ENCODE measurements around the gene CD44.
"Not testable (repeated sequence)": the region's sequence is repeated elsewhere in the genome, so short reads cannot be mapped to it uniquely, and the experiment has no call there.

Gene CD44

GRCh38 chr11:35138943-35139721 is at the start of gene CD44:
Gene CD44, plus strand, starts transcription at chr11:35139171. Its CDS starts 133 bp downstream, at chr11:35139304.
- DNase-seq, result peak; percentile 95

GRCh38 chr11:35089666-35090065 is 49.3 kb upstream of the CD44 start:
- no peak for DNase-seq

- no peak for DNase-seq
Observed at GRCh38 chr11:35090125-35090524, 48.8 kb upstream of the CD44 start.

GRCh38 chr11:35090991-35091390 is 48.0 kb upstream of the CD44 start:
- DNase-seq, result not testable (repeated sequence)

GRCh38 chr11:35096723-35097122 is 42.2 kb upstream of the CD44 start:
- DNase-seq, result no peak

- DNase-seq, result no peak
Observed at GRCh38 chr11:35097814-35098455, 41.0 kb upstream of the CD44 start.

GRCh38 chr11:35098855-35099254 is 40.1 kb upstream of the CD44 start:
- no peak for DNase-seq

- no peak for DNase-seq
Observed at GRCh38 chr11:35099278-35100012, 39.5 kb upstream of the CD44 start.

GRCh38 chr11:35100013-35100383 is 39.0 kb upstream of the CD44 start:
- DNase-seq, result no peak

GRCh38 chr11:35101223-35101622 is 37.7 kb upstream of the CD44 start:
- no peak for DNase-seq

GRCh38 chr11:35102267-35102666 is 36.7 kb upstream of the CD44 start:
- no peak for DNase-seq

- DNase-seq, result no peak
Observed at GRCh38 chr11:35103366-35104208, 35.4 kb upstream of the CD44 start.

GRCh38 chr11:35104655-35105054 is 34.3 kb upstream of the CD44 start:
- DNase-seq, result no peak

- no peak for DNase-seq
Observed at GRCh38 chr11:35105319-35106079, 33.5 kb upstream of the CD44 start.

- DNase-seq, result no peak
Observed at GRCh38 chr11:35106595-35106994, 32.4 kb upstream of the CD44 start.

- peak; percentile 36 for DNase-seq
Observed at GRCh38 chr11:35107861-35108260, 31.1 kb upstream of the CD44 start.

GRCh38 chr11:35108336-35108735 is 30.6 kb upstream of the CD44 start:
- DNase-seq, result not testable (repeated sequence)

- DNase-seq, result no peak
Observed at GRCh38 chr11:35109041-35109440, 29.9 kb upstream of the CD44 start.

GRCh38 chr11:35109827-35110226 is 29.1 kb upstream of the CD44 start:
- DNase-seq, result no peak

- DNase-seq, result no peak
Observed at GRCh38 chr11:35111161-35112055, 27.6 kb upstream of the CD44 start.
